Neuronal stem cell (in vitro differentiated cells): Measurements from ENCODE around the gene ZNF77.
A peak's percentile ranks its signal among the peaks of the same experiment; 100 is the strongest.

Experiments
- DNase-seq: peaks from one replicate; pipeline ENCODE4 v3.0.0-alpha.2; 2013; ENCODE audit warnings: low spot score
- H2AFZ ChIP-seq: one replicate; pipeline ENCODE4 v1.6.1; 2013; ENCODE audit warnings: mild to moderate bottlenecking, low read length, inconsistent platforms
- H2AK5ac ChIP-seq: 2 replicates; pipeline ENCODE4 v1.6.1; 2013; ENCODE audit warnings: low read depth, mild to moderate bottlenecking, inconsistent platforms, low read length, moderate library complexity, mixed read lengths
- H2BK120ac ChIP-seq: 2 replicates; pipeline ENCODE4 v1.6.1; 2013; ENCODE audit warnings: low read depth, mild to moderate bottlenecking, inconsistent platforms, low read length, moderate library complexity, mixed read lengths
- H2BK12ac ChIP-seq: one replicate; pipeline ENCODE4 v1.6.1; 2013; ENCODE audit warnings: low read length, inconsistent platforms
- H2BK15ac ChIP-seq: 2 replicates; pipeline ENCODE4 v1.6.1; 2013; ENCODE audit warnings: mild to moderate bottlenecking, low read length, inconsistent platforms, mixed read lengths
- H2BK5ac ChIP-seq: one replicate; pipeline ENCODE4 v1.6.1; 2013; ENCODE audit warnings: inconsistent platforms, mild to moderate bottlenecking, low read length, moderate library complexity
- H3K14ac ChIP-seq: one replicate; pipeline ENCODE4 v1.6.1; 2013; ENCODE audit warnings: low read length, inconsistent platforms
- H3K18ac ChIP-seq: 2 replicates; pipeline ENCODE4 v1.6.1; 2013; ENCODE audit warnings: low read length, inconsistent platforms
- H3K23ac ChIP-seq: 2 replicates; pipeline ENCODE4 v1.6.1; 2013; ENCODE audit warnings: low read depth, mild to moderate bottlenecking, mixed read lengths, low read length, inconsistent platforms; ENCODE audit not compliant: poor library complexity
- H3K27ac ChIP-seq: replicated peaks from 3 replicates; pipeline ENCODE4 v1.5.1; 2013; ENCODE audit warnings: low read length, inconsistent platforms
- H3K27me3 ChIP-seq, 3 experiments: 2 replicates each; pipeline ENCODE4 v1.6.1; 2013; ENCODE audit warnings: low read length in 3 of 3, mild to moderate bottlenecking in 2 of 3, inconsistent platforms in 1 of 3, low read depth in 1 of 3, mixed read lengths in 1 of 3, moderate library complexity in 1 of 3; ENCODE audit not compliant: control insufficient read depth in 3 of 3, insufficient read depth in 3 of 3
- H3K36me3 ChIP-seq, 2 donors: replicated peaks in 1 of 2; 2 replicates each; pipeline ENCODE4 v1.6.1; 2013; ENCODE audit warnings: low read length in 2 of 2; ENCODE audit not compliant: control insufficient read depth in 2 of 2, insufficient read depth in 2 of 2
- H3K4ac ChIP-seq: 2 replicates; pipeline ENCODE4 v1.6.1; 2013; ENCODE audit warnings: inconsistent platforms, mild to moderate bottlenecking, low read length, moderate library complexity
- H3K4me1 ChIP-seq, 2 donors: 1 replicate in 1 of 2; 2 replicates in 1 of 2; pipeline ENCODE4 v1.6.1; 2013; ENCODE audit warnings: low read length in 2 of 2, low read depth in 1 of 2; ENCODE audit not compliant: control insufficient read depth in 2 of 2, insufficient read depth in 1 of 2
- H3K4me2 ChIP-seq: one replicate; pipeline ENCODE4 v1.6.1; 2013; ENCODE audit warnings: mild to moderate bottlenecking, low read length, inconsistent platforms; ENCODE audit not compliant: insufficient read depth, poor library complexity, severe bottlenecking
- H3K4me3 ChIP-seq, 2 donors: 2 replicates each; pipeline ENCODE4 v1.5.1; 2013; ENCODE audit warnings: low read length in 2 of 2, mild to moderate bottlenecking in 2 of 2, inconsistent platforms in 1 of 2, moderate library complexity in 1 of 2
- H3K79me1 ChIP-seq: one replicate; pipeline ENCODE4 v1.6.1; 2013; ENCODE audit warnings: low read depth, mild to moderate bottlenecking, inconsistent platforms, low read length, moderate library complexity
- H3K9ac ChIP-seq: one replicate; pipeline ENCODE4 v1.6.1; 2013; ENCODE audit warnings: mild to moderate bottlenecking, low read depth, low read length, inconsistent platforms; ENCODE audit not compliant: poor library complexity
- H3K9me3 ChIP-seq, 2 donors: replicated peaks in 1 of 2; 2 replicates each; pipeline versions ENCODE3 to v1.6.1; 2013; ENCODE audit warnings: low read length in 2 of 2, mild to moderate bottlenecking in 2 of 2, inconsistent platforms in 1 of 2, low read depth in 1 of 2, mixed read lengths in 1 of 2, moderate library complexity in 1 of 2; ENCODE audit not compliant: control insufficient read depth in 2 of 2, insufficient read depth in 1 of 2
- H4K8ac ChIP-seq: one replicate; pipeline ENCODE4 v1.6.1; 2013; ENCODE audit warnings: low read depth, mild to moderate bottlenecking, inconsistent platforms, low read length, moderate library complexity
- H4K91ac ChIP-seq: one replicate; pipeline ENCODE4 v1.6.1; 2013; ENCODE audit warnings: low read length, low read depth, mild to moderate bottlenecking, inconsistent platforms; ENCODE audit not compliant: poor library complexity
- WGBS, 2 donors: extraction: QIAGEN DNeasy Blood & Tissue Kit; methylation state at CpG; one replicate each; pipeline ENCODE4 v1.1.7; 2013; ENCODE audit warnings: missing lambda C conversion rate in 2 of 2, mixed read lengths in 1 of 2; ENCODE audit not compliant: insufficient read length in 2 of 2, insufficient replicate concordance in 1 of 2; ENCODE audit errors: extremely low coverage in 2 of 2; 5-methylcytosine and 5-hydroxymethylcytosine counted together

Gene ZNF77

DNA sequence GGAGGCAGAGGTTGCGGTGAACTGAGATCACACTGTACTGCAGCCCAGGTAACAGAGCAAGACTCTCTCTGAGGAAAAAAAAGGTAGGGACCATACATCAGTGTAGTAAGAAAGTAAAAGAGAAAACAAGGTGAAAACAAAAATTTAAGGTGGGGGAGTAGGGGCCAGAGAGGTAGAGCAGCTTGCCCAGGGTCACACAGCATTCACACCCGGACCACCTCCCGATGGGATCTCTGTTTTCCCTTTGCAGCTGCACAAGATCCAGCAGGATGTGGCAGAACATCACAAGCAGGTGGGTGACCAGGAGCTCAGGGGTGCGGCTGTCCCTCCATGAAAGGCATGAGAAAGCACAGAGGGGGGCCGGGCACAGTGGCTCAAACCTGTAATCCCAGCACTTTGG lies 37.1 kb upstream of the ZNF77 start:
- no peak for DNase-seq
- no peak overlapping the region for H2BK5ac ChIP-seq
- no peak overlapping the region for H3K14ac ChIP-seq
- no peak overlapping the region for H3K4me3 ChIP-seq
- WGBS, 2 donors = no CpG with 5 or more reads among the region's 5 CpGs
- H2AFZ ChIP-seq = no peak overlapping the region
- peaks cover 22 to 34% of the 10 kb centered on the region in 2 donors for H3K4me1 ChIP-seq
- no peak overlapping the region for H2BK15ac ChIP-seq
- no peak overlapping the region for H2BK120ac ChIP-seq
- H3K23ac ChIP-seq = peak overlapping the region; percentile 80
- no peak overlapping the region for H2BK12ac ChIP-seq
- no peak overlapping the region for H3K4ac ChIP-seq
- H4K8ac ChIP-seq = no peak overlapping the region
- H3K27me3 ChIP-seq = peaks cover 0 to 41% (median 30%) of the 10 kb centered on the region in 3 experiments
- H3K36me3 ChIP-seq = no peaks in the 10 kb centered on the region
- H4K91ac ChIP-seq = no peak overlapping the region
- H3K4me2 ChIP-seq = no peak overlapping the region
- no peak overlapping the region for H2AK5ac ChIP-seq
- no peaks in the 10 kb centered on the region for H3K9me3 ChIP-seq
- no peak overlapping the region for H3K9ac ChIP-seq
- H3K79me1 ChIP-seq = no peaks in the 10 kb centered on the region
- H3K18ac ChIP-seq = no peak overlapping the region
- no peak overlapping the region for H3K27ac ChIP-seq

GRCh38 chr19:2978772-2979171 lies 34.0 kb upstream of the ZNF77 start:
- no CpG with 5 or more reads among the region's 9 CpGs for WGBS, 2 donors
- H2BK12ac ChIP-seq = no peak overlapping the region
- H3K4ac ChIP-seq = no peak overlapping the region
- H2BK5ac ChIP-seq = no peak overlapping the region
- H3K9ac ChIP-seq = no peak overlapping the region
- no peaks in the 10 kb centered on the region for H3K36me3 ChIP-seq
- no peak overlapping the region for H4K91ac ChIP-seq
- no peak overlapping the region for H3K4me2 ChIP-seq
- H3K27me3 ChIP-seq = peaks cover 3 to 62% (median 46%) of the 10 kb centered on the region in 3 experiments
- no peak overlapping the region for H3K27ac ChIP-seq
- DNase-seq = no peak
- no peak overlapping the region for H3K23ac ChIP-seq
- no peak overlapping the region for H2BK15ac ChIP-seq
- no peak overlapping the region for H2BK120ac ChIP-seq
- peaks cover 23 to 33% of the 10 kb centered on the region in 2 donors for H3K4me1 ChIP-seq
- no peak overlapping the region for H3K14ac ChIP-seq
- H2AK5ac ChIP-seq = no peak overlapping the region
- H3K4me3 ChIP-seq = no peak overlapping the region
- no peak overlapping the region for H3K18ac ChIP-seq
- H3K9me3 ChIP-seq = no peaks in the 10 kb centered on the region
- no peak overlapping the region for H2AFZ ChIP-seq
- no peaks in the 10 kb centered on the region for H3K79me1 ChIP-seq
- no peak overlapping the region for H4K8ac ChIP-seq

DNA sequence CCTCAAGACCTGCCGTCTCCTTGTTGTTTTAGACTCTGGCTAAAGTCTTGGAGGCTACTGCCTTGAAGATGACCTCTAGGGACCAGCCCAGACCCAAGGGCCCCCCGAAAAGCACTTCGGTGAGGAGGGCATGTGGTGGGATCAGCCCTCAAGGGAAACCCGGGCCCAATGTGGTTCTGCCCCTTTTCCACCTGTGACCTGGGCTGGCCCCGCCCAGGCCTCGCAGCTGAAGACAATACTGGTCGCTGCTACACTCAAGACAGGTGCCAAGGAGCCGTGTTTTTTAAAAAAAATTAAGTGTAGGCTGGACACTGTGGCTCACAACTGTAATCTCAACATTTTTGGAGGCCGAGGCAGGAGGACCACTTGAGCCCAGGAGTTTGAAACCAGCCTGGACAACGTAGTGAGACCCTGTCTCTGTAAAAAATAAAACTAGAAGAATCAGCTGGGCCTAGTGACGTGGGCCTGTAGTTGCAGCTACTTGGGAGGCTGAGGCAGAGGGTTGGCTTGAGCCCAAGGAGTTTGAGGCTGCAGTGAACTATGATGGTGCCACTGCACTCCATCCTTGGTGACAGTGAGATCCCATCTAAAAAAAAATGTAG lies 33.5 kb upstream of the ZNF77 start:
- Histone ChIP-seq H3K27ac (no peak overlapping the region), H3K4me2 (no peak overlapping the region), H2BK12ac (no peak overlapping the region), H3K36me3 (no peaks in the 10 kb centered on the region), H3K27me3 (peaks cover 3 to 57% (median 47%) of the 10 kb centered on the region in 3 experiments), H3K79me1 (no peaks in the 10 kb centered on the region), H3K9me3 (no peaks in the 10 kb centered on the region), H4K91ac (no peak overlapping the region), H3K4me3 (no peak overlapping the region), H2BK120ac (no peak overlapping the region), H2AK5ac (no peak overlapping the region), H2BK5ac (no peak overlapping the region), H4K8ac (no peak overlapping the region), H3K14ac (no peak overlapping the region), H2AFZ (no peak overlapping the region), H3K18ac (no peak overlapping the region), H3K4me1 (peaks cover 18 to 28% of the 10 kb centered on the region in 2 donors), H3K4ac (no peak overlapping the region), H3K23ac (no peak overlapping the region), H2BK15ac (no peak overlapping the region), H3K9ac (no peak overlapping the region)
- DNase-seq = no peak
- no CpG with 5 or more reads among the region's 11 CpGs for WGBS, 2 donors

- Histone ChIP-seq H3K27me3 (peaks cover 3 to 52% (median 45%) of the 10 kb centered on the region in 3 experiments), H3K14ac (no peak overlapping the region), H3K4me1 (peaks cover 15 to 23% of the 10 kb centered on the region in 2 donors), H3K4me2 (no peak overlapping the region), H3K9me3 (no peaks in the 10 kb centered on the region), H3K36me3 (no peaks in the 10 kb centered on the region), H2BK15ac (no peak overlapping the region), H4K91ac (no peak overlapping the region), H3K4ac (no peak overlapping the region), H2BK12ac (no peak overlapping the region), H3K18ac (no peak overlapping the region), H3K23ac (no peak overlapping the region), H2AFZ (peak overlapping the region; percentile 8), H2BK120ac (no peak overlapping the region), H3K79me1 (no peaks in the 10 kb centered on the region), H3K27ac (no peak overlapping the region), H3K9ac (no peak overlapping the region), H2AK5ac (no peak overlapping the region), H2BK5ac (no peak overlapping the region), H4K8ac (no peak overlapping the region), H3K4me3 (no peak overlapping the region)
- no CpG with 5 or more reads among the region's 10 CpGs for WGBS, 2 donors
- DNase-seq = no peak
These were observed 33.0 kb upstream of the ZNF77 start for GRCh38 chr19:2977746-2978138.
